Neural progenitor cell (in vitro differentiated cells): ENCODE measurements around the gene COL25A1. TPM values are rescaled to one million over a fixed set of nuclear protein-coding genes. Genes with fewer than 3 reads are reported as not detected.

Experiments used
- DNase-seq: peaks from one replicate; pipeline ENCODE4 v3.0.0-alpha.2; 2016; ENCODE audit warnings: low spot score
- H2AFZ ChIP-seq: fragments of 200-600 bp; sonication (generic); replicated peaks from 2 replicates; pipeline ENCODE4 v1.6.1; 2016; ENCODE audit warnings: antibody characterized with exemption
- H3F3A ChIP-seq: fragments of 200-600 bp; sonication (generic); 2 replicates; pipeline ENCODE4 v1.6.1; 2016; ENCODE audit warnings: antibody characterized with exemption, low read depth
- H3K27ac ChIP-seq: fragments of 200-600 bp; sonication (generic); 2 replicates; pipeline ENCODE4 v1.5.1; 2016; ENCODE audit warnings: mild to moderate bottlenecking
- H3K27me3 ChIP-seq: fragments of 200-600 bp; sonication (generic); 2 replicates; pipeline ENCODE4 v1.6.1; 2016; ENCODE audit warnings: mild to moderate bottlenecking, moderate library complexity
- H3K36me3 ChIP-seq: fragments of 200-600 bp; sonication (generic); 2 replicates; pipeline ENCODE4 v1.5.1; 2016
- H3K4me1 ChIP-seq: fragments of 200-600 bp; sonication (generic); 2 replicates; pipeline ENCODE4 v1.6.1; 2016; ENCODE audit warnings: mixed run types
- H3K4me2 ChIP-seq: fragments of 200-600 bp; sonication (generic); 2 replicates; pipeline ENCODE4 v1.6.1; 2016
- H3K4me3 ChIP-seq: fragments of 200-600 bp; sonication (generic); 2 replicates; pipeline ENCODE4 v1.5.1; 2016
- H3K79me2 ChIP-seq: fragments of 200-600 bp; sonication (generic); 2 replicates; pipeline ENCODE4 v1.6.1; 2016; ENCODE audit warnings: low read depth
- H3K9ac ChIP-seq: fragments of 200-600 bp; sonication (generic); 2 replicates; pipeline ENCODE4 v1.6.1; 2016
- H3K9me3 ChIP-seq: fragments of 200-600 bp; sonication (generic); 2 replicates; pipeline ENCODE4 v1.5.1; 2016; ENCODE audit warnings: low read depth
- H4K20me1 ChIP-seq: fragments of 200-600 bp; sonication (generic); 2 replicates; pipeline ENCODE4 v1.6.1; 2016; ENCODE audit warnings: low read depth
- H3K27ac Mint-ChIP-seq: 3 replicates; pipeline ENCODE4 v1.8.0; 2021; ENCODE audit warnings: mixed read lengths
- H3K27me3 Mint-ChIP-seq: 2 replicates; pipeline ENCODE4 v1.8.0; 2022; ENCODE audit warnings: low read depth, mild to moderate bottlenecking, inconsistent platforms, moderate library complexity, mixed read lengths; ENCODE audit not compliant: insufficient read depth
- H3K36me3 Mint-ChIP-seq: 3 replicates; pipeline ENCODE4 v1.8.0; 2021; ENCODE audit warnings: mixed read lengths
- H3K4me1 Mint-ChIP-seq: 3 replicates; pipeline ENCODE4 v1.8.0; 2021; ENCODE audit warnings: mixed read lengths
- H3K4me3 Mint-ChIP-seq: 3 replicates; pipeline ENCODE4 v1.8.0; 2021; ENCODE audit warnings: mild to moderate bottlenecking, moderate library complexity, mixed read lengths
- H3K9me3 Mint-ChIP-seq: 3 replicates; pipeline ENCODE4 v1.8.0; 2020; ENCODE audit warnings: mixed read lengths
- EZH2 ChIP-seq: fragments of 200-600 bp; sonication (generic); IDR thresholded peaks from 2 replicates; pipeline ENCODE4 v1.6.1; 2017; ENCODE audit warnings: antibody characterized with exemption, mild to moderate bottlenecking, moderate library complexity
- EZH2phosphoT487 ChIP-seq: fragments of 200-600 bp; sonication (generic); IDR thresholded peaks from 2 replicates; pipeline ENCODE4 v1.6.1; 2017; ENCODE audit warnings: antibody characterized with exemption
- total RNA-seq: library from RNA; depleted of rRNA; stranded (reverse); fragments of >200 nt; gene quantifications from 2 replicates; pipeline ENCODE4 v1.2.3, GENCODE V29; 2015; ENCODE audit warnings: low replicate concordance
- TF ChIP-seq, protein P1 (sequence below): fragments of 200-600 bp; sonication (generic); IDR thresholded peaks from 2 replicates; pipeline ENCODE4 v1.5.1; 2017; ENCODE audit warnings: antibody characterized with exemption, mild to moderate bottlenecking

Gene COL25A1
- total RNA-seq, 1 donor from 2014 or later: 1.3 TPM

DNA sequence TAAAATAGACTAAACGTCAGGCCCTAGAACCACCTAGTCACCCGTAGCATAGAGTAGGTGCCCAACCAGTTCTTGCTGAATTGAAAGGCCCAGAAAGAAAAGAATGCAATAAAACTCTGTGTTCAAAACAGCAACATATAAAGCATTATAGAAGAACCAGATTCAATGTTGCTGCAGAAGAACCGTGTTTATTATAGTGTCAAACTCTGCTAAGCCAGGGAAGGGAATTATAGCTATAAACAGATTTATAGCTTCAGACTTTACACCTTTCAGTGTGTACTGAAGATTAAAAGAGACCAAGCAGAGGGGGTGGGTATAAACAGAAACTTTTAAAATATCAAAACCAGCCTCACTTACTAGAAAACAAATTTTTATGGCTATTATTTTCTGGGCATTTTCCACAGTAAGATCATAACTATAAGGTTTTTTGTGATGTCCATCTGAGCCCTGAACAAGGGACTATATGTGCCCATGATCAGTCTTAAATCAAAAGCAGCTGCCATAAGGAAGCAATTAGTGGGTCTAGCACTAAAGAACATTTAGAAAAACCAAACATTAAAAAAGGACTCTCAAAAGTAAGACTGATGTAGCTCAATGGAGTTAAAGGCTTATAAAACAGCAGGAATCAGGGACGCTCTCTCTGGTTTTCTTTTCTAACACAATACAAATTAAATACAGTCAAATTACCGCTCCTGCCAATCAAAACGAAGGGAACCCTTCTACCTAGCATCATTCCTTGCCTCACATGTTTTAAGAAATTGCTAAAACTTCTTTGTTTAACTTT lies 319.9 kb downstream of the COL25A1 start:
- H3K4me1 Mint-ChIP-seq: peaks cover 13% of the 10 kb centered on the region
- H3K27ac ChIP-seq: no peak overlapping the region
- H3F3A ChIP-seq: no peaks in the 10 kb centered on the region
- no peak overlapping the region for H3K9ac ChIP-seq
- H3K27me3 ChIP-seq: no peaks in the 10 kb centered on the region
- H3K4me3 ChIP-seq: no peak overlapping the region
- no peaks in the 10 kb centered on the region for H3K9me3 Mint-ChIP-seq
- no peak overlapping the region for H2AFZ ChIP-seq
- H3K4me3 Mint-ChIP-seq: no peak overlapping the region
- H3K36me3 Mint-ChIP-seq: no peaks in the 10 kb centered on the region
- H3K36me3 ChIP-seq: no peaks in the 10 kb centered on the region
- no peak overlapping the region for H3K4me2 ChIP-seq
- peak; percentile 8 for DNase-seq
- H3K27ac Mint-ChIP-seq: no peak overlapping the region
- no peaks in the 10 kb centered on the region for H3K79me2 ChIP-seq
- no peaks in the 10 kb centered on the region for H4K20me1 ChIP-seq
- no peaks in the 10 kb centered on the region for H3K9me3 ChIP-seq
- H3K4me1 ChIP-seq: peaks cover 7% of the 10 kb centered on the region
- TF ChIP-seq EZH2 (no peak), EZH2phosphoT487 (no peak)
- TF ChIP-seq, protein P1, sequence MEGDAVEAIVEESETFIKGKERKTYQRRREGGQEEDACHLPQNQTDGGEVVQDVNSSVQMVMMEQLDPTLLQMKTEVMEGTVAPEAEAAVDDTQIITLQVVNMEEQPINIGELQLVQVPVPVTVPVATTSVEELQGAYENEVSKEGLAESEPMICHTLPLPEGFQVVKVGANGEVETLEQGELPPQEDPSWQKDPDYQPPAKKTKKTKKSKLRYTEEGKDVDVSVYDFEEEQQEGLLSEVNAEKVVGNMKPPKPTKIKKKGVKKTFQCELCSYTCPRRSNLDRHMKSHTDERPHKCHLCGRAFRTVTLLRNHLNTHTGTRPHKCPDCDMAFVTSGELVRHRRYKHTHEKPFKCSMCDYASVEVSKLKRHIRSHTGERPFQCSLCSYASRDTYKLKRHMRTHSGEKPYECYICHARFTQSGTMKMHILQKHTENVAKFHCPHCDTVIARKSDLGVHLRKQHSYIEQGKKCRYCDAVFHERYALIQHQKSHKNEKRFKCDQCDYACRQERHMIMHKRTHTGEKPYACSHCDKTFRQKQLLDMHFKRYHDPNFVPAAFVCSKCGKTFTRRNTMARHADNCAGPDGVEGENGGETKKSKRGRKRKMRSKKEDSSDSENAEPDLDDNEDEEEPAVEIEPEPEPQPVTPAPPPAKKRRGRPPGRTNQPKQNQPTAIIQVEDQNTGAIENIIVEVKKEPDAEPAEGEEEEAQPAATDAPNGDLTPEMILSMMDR: no peak
- no peaks in the 10 kb centered on the region for H3K27me3 Mint-ChIP-seq

DNA sequence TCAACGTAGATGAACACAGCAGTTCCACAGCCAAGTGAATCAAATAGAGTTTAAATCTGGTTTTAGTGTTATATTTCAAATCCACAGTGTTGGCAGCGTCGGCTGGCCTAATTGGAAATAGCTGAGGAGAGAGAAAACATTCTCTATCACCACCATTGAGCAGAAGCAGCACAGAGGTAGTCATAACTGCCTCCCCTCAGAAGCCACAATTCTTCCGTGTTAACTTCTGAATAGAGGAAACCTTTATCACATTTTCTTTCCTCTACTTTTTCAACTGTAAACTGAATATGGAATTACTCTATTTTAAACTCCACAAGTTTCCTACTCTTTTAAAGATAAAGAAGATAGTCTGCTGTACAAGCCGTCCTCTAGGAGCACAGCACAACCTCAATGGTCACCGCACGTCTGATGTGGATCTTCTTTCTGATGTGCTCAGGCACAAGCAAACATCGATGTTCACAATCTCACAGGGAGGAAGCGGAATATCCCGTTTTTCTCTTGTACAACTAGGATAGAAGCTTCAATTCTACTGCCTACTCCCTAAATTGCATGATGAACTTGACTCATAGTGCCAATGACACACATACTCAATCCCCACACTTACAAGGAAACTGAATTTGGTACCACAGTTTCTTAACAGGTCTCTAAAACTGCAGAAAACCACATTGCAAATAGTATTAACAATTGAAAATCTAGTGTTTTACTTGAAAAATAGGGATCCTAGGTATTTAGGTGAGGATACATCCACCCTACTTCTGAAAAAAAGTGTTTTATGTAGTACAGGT lies 321.8 kb downstream of the COL25A1 start:
- TF ChIP-seq EZH2 (no peak), EZH2phosphoT487 (no peak)
- TF ChIP-seq, protein P1: no peak

DNA sequence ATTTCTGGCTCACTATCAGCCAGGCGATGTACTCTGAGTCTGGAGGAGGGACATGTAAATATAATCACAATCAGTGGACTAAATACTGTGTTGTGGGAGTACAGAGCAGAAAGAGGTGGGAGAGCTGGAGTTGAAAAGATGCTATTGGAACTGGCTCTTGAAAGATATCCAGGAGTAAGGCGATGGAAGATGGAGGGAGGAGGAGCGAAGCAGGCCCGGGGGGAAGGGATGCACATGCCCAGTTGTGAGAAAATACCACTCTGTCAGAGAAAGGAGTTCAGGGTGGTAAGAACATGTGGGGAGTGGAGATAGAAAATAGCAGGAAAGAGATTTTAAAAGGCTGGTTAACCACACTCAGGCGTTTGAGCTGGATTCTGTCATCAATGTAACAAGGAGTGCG lies 322.7 kb downstream of the COL25A1 start:
- TF ChIP-seq EZH2 (no peak), EZH2phosphoT487 (no peak)
- TF ChIP-seq, protein P1: no peak
- Mint-ChIP-seq H3K4me1 (peaks cover 13% of the 10 kb centered on the region), H3K36me3 (no peaks in the 10 kb centered on the region), H3K4me3 (no peak overlapping the region), H3K27ac (no peak overlapping the region), H3K27me3 (no peaks in the 10 kb centered on the region), H3K9me3 (no peaks in the 10 kb centered on the region)
- DNase-seq: no peak
- Histone ChIP-seq H3K4me1 (peaks cover 7% of the 10 kb centered on the region), H4K20me1 (no peaks in the 10 kb centered on the region), H3K9ac (no peak overlapping the region), H3K27ac (no peak overlapping the region), H3K4me3 (no peak overlapping the region), H3K36me3 (no peaks in the 10 kb centered on the region), H3K27me3 (no peaks in the 10 kb centered on the region), H2AFZ (peak overlapping the region; percentile 23), H3K9me3 (no peaks in the 10 kb centered on the region), H3K4me2 (no peak overlapping the region), H3K79me2 (no peaks in the 10 kb centered on the region), H3F3A (no peaks in the 10 kb centered on the region)

More for the DNA sequence above, 321.8 kb downstream of the COL25A1 start:
- H3F3A ChIP-seq: no peaks in the 10 kb centered on the region
- no peaks in the 10 kb centered on the region for H3K9me3 ChIP-seq
- H3K4me3 ChIP-seq: no peak overlapping the region
- no peak overlapping the region for H3K9ac ChIP-seq
- H3K79me2 ChIP-seq: no peaks in the 10 kb centered on the region
- H3K36me3 ChIP-seq: no peaks in the 10 kb centered on the region
- peaks cover 13% of the 10 kb centered on the region for H3K4me1 Mint-ChIP-seq
- no peaks in the 10 kb centered on the region for H3K36me3 Mint-ChIP-seq
- H3K27ac ChIP-seq: no peak overlapping the region
- H3K27me3 Mint-ChIP-seq: no peaks in the 10 kb centered on the region
- no peak overlapping the region for H3K27ac Mint-ChIP-seq
- DNase-seq: no peak
- H3K27me3 ChIP-seq: no peaks in the 10 kb centered on the region
- no peak overlapping the region for H2AFZ ChIP-seq
- no peaks in the 10 kb centered on the region for H4K20me1 ChIP-seq
- H3K9me3 Mint-ChIP-seq: no peaks in the 10 kb centered on the region
- H3K4me3 Mint-ChIP-seq: no peak overlapping the region
- H3K4me1 ChIP-seq: peaks cover 7% of the 10 kb centered on the region
- H3K4me2 ChIP-seq: no peak overlapping the region
